ENCODE results near the gene LAMB1.

Gene LAMB1

DNA sequence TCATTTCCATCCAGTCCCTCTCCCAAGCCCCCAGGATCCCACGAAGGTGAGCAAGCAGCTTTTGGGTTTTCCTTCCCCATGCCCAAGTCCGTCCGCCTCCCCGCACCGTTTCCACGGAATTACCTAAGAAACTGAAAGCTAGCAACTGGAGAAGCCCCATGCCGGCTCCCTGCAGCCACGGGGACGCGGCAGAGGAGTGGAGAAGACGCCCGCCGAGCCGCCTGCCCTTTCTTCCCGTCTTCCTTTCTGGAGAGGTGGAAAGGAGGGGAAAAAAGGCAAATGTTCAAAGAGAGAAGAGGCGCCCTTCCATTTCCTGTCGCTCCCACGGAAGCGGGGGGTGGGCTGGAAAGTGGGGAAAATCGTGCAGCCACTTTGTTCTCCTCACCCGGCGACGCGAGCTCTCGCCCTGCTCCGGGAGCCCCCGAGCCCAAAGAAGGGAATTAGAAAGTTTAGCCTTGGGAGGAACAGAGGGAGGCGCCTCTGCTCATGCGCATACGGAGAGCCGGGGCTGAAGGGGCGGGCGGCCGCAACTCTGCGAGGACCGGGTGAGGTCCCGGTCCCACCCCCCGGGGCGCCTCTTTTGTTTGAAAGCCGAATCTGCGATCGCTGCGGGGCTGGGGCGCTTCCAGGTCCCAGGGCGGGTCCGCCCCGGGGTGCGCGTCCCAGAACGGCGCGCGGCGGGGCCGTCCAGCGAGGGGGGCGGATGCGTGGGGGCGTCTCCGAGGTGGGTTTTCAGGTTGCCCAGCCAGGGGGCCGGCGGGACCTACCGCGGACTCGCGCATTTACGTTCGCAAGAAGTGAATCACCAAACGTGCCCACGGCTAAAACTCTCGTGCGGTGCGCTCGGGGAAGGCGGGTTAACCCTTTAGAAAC is at the start of gene LAMB1:
TSS of gene LAMB1 (minus strand) at position 436 of the 873 bp plus-strand sequence. CDS start at position 160, 276 bp downstream.
- peak within 1 kb of the TSS; percentile 89 for H3K4me3 ChIP-seq (ENCODE audit: control insufficient read depth, low read depth, low read length)
- no peak for TF ChIP-seq CTCF (conservative IDR thresholded peaks at IDR 0.05; ENCODE audit: control insufficient read depth, insufficient read depth, low read depth, low read length)
- peak; percentile 76 for DNase-seq (ENCODE audit: low read depth)

DNA sequence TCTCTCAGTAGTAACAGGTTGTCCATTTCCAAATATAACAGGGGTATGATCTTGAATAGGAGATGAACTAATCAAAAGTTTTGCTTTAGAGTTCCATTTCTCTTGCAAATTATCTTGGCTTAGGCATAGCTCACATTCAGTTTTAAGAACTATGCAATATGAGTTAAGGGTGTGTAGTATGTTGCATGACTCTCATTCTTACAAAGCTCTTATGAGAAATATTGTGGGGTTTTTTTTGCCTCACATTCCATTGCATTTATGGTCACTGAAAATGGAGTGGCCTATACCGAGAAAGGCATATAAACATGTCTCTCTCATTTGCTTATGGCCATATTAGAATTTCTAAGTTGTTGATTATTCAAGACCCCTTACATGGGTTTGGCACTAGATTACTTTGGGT is 48.5 kb upstream of the LAMB1 start:
- no peak for DNase-seq (ENCODE audit: low read depth)
- H3K4me3 ChIP-seq (ENCODE audit: control insufficient read depth, low read depth, low read length): no peak overlapping the region

DNA sequence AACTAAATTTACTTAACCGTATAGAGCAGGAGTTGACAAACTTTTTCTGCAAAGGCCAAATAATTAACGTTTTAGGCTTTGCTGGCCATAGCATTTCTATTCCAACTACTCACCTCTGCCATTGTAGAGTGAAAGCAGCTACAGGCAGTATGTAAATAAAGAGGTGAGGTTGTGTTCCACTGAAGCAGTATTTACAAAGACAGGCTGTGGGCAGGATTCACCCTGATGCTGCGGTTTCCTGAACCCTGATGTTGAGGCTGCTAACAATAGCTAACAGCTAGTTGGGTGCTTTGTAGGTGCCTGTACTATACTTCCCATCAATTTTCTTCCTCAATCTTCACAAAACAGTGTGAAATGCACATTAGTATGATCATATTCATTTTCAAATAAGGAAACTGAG is 47.0 kb upstream of the LAMB1 start:
- no peak for DNase-seq (ENCODE audit: low read depth)
- no peak overlapping the region for H3K4me3 ChIP-seq (ENCODE audit: control insufficient read depth, low read depth, low read length)

More for the DNA sequence above, 48.5 kb upstream of the LAMB1 start:
- TF ChIP-seq CTCF (conservative IDR thresholded peaks at IDR 0.05; ENCODE audit: control insufficient read depth, insufficient read depth, low read depth, low read length): no peak

DNA sequence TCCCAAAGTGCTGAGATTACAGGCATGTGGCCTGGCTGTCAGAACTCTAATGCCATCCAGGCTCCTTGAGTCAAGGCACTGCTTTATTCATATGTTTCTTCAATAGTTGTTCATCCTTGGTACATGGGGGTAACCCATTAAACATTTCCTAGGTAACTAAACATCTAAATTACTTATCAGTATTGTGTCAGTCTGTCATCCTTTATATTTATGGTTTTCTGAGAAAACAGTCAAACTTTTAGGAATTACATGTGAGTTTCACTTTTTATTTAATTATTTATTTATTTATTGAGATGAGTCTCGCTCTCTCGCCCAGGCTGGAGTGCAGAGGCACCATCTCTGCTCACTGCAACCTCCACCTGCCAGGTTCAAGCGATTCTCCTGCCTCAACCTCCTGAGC is 45.5 kb upstream of the LAMB1 start:
- no peak for TF ChIP-seq CTCF (conservative IDR thresholded peaks at IDR 0.05; ENCODE audit: control insufficient read depth, insufficient read depth, low read depth, low read length)
- DNase-seq (ENCODE audit: low read depth): no peak
- H3K4me3 ChIP-seq (ENCODE audit: control insufficient read depth, low read depth, low read length): no peak overlapping the region

More for the DNA sequence above, 47.0 kb upstream of the LAMB1 start:
- no peak for TF ChIP-seq CTCF (conservative IDR thresholded peaks at IDR 0.05; ENCODE audit: control insufficient read depth, insufficient read depth, low read depth, low read length)

- no peak for DNase-seq (ENCODE audit: low read depth)
- TF ChIP-seq CTCF (conservative IDR thresholded peaks at IDR 0.05; ENCODE audit: control insufficient read depth, insufficient read depth, low read depth, low read length): no peak
- no peak overlapping the region for H3K4me3 ChIP-seq (ENCODE audit: control insufficient read depth, low read depth, low read length)
Measured at GRCh38 chr7:108046952-108047506, 44.1 kb upstream of the LAMB1 start.

- no peak for TF ChIP-seq CTCF (conservative IDR thresholded peaks at IDR 0.05; ENCODE audit: control insufficient read depth, insufficient read depth, low read depth, low read length)
- peak; percentile 74 for DNase-seq (ENCODE audit: low read depth)
- H3K4me3 ChIP-seq (ENCODE audit: control insufficient read depth, low read depth, low read length): no peak overlapping the region
Measured at GRCh38 chr7:108045669-108046068, 42.7 kb upstream of the LAMB1 start.

Data from fibroblast of mammary gland (primary cell).